Tibial nerve (tissue), 3 donors: ENCODE data around the gene SETD1B.

Experiments
- CTCF ChIP-seq, 5 experiments: fragments of 200-600 bp in 3 of 5; fragments of 450-650 bp in 2 of 5; sonication (generic) in 3 of 5; IDR thresholded peaks; one replicate each; pipeline ENCODE4 v1.5.1; 2016 to 2019; ENCODE audit warnings: antibody characterized with exemption in 5 of 5, mild to moderate bottlenecking in 3 of 5, moderate library complexity in 2 of 5
- POLR2A ChIP-seq, 2 donors: fragments of 450-650 bp; IDR thresholded peaks; one replicate each; pipeline ENCODE4 v1.6.1; 2017; ENCODE audit warnings: antibody characterized with exemption in 2 of 2, mild to moderate bottlenecking in 2 of 2, moderate library complexity in 2 of 2

GRCh38 chr12:121788176-121788818, 15.5 kb upstream of the SETD1B start:
- no peak for TF ChIP-seq CTCF (IDR thresholded peaks at IDR 0.05)
- no peak for TF ChIP-seq POLR2A (IDR thresholded peaks at IDR 0.05)
